Liver (tissue), 3 donors: ENCODE data around the gene EPHA6.
"Not testable (repeated sequence)": the region's sequence is repeated elsewhere in the genome, so short reads cannot be mapped to it uniquely, and the experiment has no call there.

Source experiments
- ATF3 ChIP-seq: IDR thresholded peaks from 2 replicates; pipeline ENCODE4 v1.6.1; 2016; ENCODE audit warnings: antibody characterized with exemption
- CTCF ChIP-seq: fragments of 150-350 bp; IDR thresholded peaks from 2 replicates; pipeline ENCODE4 v1.5.1; 2017; ENCODE audit warnings: improper control_type of control experiment, low read depth, low read length; ENCODE audit not compliant: missing input control
- GABPA ChIP-seq, 2 donors: IDR thresholded peaks in 1 of 2; conservative IDR thresholded peaks in 1 of 2; 2 replicates each; pipeline ENCODE4 v1.6.1; 2016; ENCODE audit warnings: antibody characterized with exemption in 2 of 2, mild to moderate bottlenecking in 1 of 2, moderate library complexity in 1 of 2
- HNF4G ChIP-seq: IDR thresholded peaks from 2 replicates; pipeline ENCODE4 v1.6.1; 2016; ENCODE audit warnings: antibody characterized with exemption
- JUND ChIP-seq, 2 donors: IDR thresholded peaks; 2 replicates each; pipeline ENCODE4 v1.6.1; 2016; ENCODE audit warnings: antibody characterized with exemption in 2 of 2
- MAX ChIP-seq: IDR thresholded peaks from 2 replicates; pipeline ENCODE4 v1.6.1; 2016; ENCODE audit warnings: antibody characterized with exemption
- RAD21 ChIP-seq, 2 donors: IDR thresholded peaks; 2 replicates each; pipeline ENCODE4 v1.6.1; 2016; ENCODE audit warnings: antibody characterized with exemption in 2 of 2, mild to moderate bottlenecking in 2 of 2
- RXRA ChIP-seq, 2 donors: IDR thresholded peaks; 2 replicates each; pipeline ENCODE4 v1.6.1; 2017 to 2018; ENCODE audit warnings: antibody characterized with exemption in 2 of 2, mild to moderate bottlenecking in 1 of 2
- TAF1 ChIP-seq: conservative IDR thresholded peaks from 2 replicates; pipeline ENCODE4 v1.6.1; 2016; ENCODE audit warnings: antibody characterized with exemption, mild to moderate bottlenecking
- YY1 ChIP-seq: IDR thresholded peaks from 2 replicates; pipeline ENCODE4 v1.6.1; 2016; ENCODE audit warnings: antibody characterized with exemption, mild to moderate bottlenecking
- ZBTB33 ChIP-seq: IDR thresholded peaks from 2 replicates; pipeline ENCODE4 v1.6.1; 2016; ENCODE audit warnings: antibody characterized with exemption
- donor health status: healthy.
- donor health status: healthy.

GRCh38 chr3:96942131-96942530, 127.7 kb downstream of the EPHA6 start:
- TF ChIP-seq YY1; RAD21 (IDR thresholded peaks at IDR 0.05); TAF1; MAX; JUND (IDR thresholded peaks at IDR 0.05); CTCF; ATF3; GABPA (IDR thresholded peaks at IDR 0.05 in 1 of 2, conservative IDR thresholded peaks at IDR 0.05 in 1 of 2); RXRA (IDR thresholded peaks at IDR 0.05); HNF4G; ZBTB33: not testable (repeated sequence)
